ENCODE measurements around the gene RAD17.
A peak's percentile ranks its signal among the peaks of the same experiment; 100 is the strongest.
"Not testable (repeated sequence)": the region's sequence is repeated elsewhere in the genome, so short reads cannot be mapped to it uniquely, and the experiment has no call there.

RAD17 gene

GRCh38 chr5:69369340-69370121 lies at the start of gene RAD17, which contains the start of the genes AK6 and TAF9:
RAD17 (plus strand) TSS chr5:69369818; CDS start chr5:69372209, 2,391 bp downstream.
AK6 (minus strand) TSS chr5:69369520; CDS start chr5:69369490, 30 bp downstream.
TAF9 (minus strand) TSS chr5:69369520; CDS start chr5:69365737, 3,783 bp downstream.
- DNase-seq: peak; percentile 87

GRCh38 chr5:69326365-69326764 lies 43.3 kb upstream of the RAD17 start:
- DNase-seq: no peak

DNA sequence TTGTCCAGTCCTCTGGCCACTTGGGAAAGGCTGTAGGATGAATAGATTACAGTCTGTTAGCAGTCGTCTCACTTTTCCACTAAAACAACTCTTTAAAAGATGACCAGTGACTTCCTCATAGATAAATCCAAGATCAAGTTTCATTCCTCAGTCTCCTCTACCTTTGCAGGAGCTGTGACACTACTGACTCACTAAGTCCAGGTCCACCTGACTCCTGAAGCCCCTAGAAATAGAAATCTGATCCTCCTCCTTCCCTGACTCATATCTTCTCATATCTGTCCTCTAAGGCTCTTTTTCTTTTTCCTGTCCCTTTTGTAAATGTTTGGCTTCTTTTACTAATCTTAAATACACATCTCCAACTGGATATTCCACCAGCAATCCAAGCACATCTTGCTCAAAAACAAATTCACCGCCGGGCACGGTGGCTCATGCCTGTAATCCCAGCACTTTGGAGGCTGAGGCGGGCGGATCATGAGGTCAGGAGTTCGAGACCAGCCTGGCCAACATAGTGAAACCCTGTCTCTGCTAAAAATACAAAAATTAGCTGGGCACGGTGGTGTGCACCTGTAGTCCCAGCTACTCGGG lies 39.6 kb upstream of the RAD17 start:
- no peak for DNase-seq

- no peak for DNase-seq
Measured at GRCh38 chr5:69331528-69332445, 37.8 kb upstream of the RAD17 start.

GRCh38 chr5:69333668-69334315 lies 35.8 kb upstream of the RAD17 start:
- DNase-seq: not testable (repeated sequence)

GRCh38 chr5:69334793-69335268 lies 34.8 kb upstream of the RAD17 start:
- peak; percentile 57 for DNase-seq

DNA sequence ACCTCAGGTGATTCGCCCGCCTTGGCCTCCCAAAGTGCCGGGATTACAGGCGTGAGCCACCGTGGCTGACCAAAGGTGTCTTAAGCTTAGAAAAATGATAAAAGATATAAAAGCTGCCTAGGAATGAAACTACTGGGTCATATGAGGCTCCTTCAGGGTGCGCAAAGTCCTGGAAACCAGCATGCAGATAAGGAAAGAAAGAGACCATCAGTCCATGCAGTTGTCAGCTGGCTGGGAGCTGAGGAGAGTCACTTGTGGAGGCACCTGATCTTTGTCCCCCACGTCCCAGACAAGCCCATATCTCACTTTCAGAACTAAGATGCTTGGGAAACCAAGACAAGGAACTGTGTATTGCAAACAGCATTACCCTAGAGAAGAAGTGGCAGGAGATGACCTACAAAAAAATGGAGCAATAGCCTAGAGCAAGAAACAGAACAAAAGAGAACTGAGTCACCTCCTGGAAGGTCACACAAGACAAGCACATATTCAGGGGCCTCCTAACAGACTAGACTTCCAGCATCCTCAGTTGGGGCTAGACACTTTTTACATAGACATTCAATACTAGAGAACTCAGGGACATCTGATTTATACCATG lies 34.2 kb upstream of the RAD17 start:
- DNase-seq: no peak

- DNase-seq: no peak
Measured at GRCh38 chr5:69341520-69342161, 28.0 kb upstream of the RAD17 start.

DNA sequence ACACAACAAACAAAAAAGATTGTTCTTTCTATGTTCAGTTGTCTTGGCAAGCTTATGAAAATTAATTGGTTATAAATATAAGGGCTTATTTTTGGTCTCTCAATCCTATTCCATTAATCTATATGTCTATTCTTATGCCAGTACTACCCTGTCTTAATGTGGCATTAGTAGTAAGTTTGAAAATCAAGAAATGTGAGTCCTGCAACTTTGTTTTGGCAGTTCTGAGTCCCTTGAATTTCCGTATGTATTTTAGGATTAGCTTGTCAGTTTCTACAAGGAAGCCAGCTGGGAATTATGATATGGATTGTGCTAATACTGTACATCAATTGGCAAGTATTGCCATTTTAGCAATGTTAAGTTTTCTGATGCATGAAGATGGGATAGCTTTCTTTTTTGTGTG lies 26.5 kb upstream of the RAD17 start:
- no peak for DNase-seq

- DNase-seq: no peak
Measured at GRCh38 chr5:69350664-69351063, 19.0 kb upstream of the RAD17 start.

GRCh38 chr5:69359699-69360098 lies 9.9 kb upstream of the RAD17 start:
- no peak for DNase-seq

DNA sequence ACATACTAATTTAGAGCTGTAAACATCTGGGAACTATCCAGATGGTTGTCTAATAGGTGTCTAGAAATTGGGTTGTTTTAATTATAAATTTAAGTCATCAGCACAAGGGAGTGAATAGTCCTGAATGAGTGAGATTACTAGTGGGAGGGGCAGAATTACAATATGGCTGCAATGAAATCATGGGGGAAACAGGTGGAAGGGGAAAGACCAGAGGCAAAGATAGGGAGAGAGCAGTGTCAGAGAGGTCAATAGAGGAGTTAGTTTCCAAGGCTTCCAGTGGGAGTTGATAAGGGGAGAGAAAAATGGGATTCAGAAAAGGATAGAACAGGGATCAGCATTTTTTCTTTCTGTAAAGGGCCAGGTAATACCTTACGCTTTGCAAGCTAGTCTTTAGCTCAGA lies 9.2 kb upstream of the RAD17 start:
- no peak for DNase-seq

GRCh38 chr5:69364414-69364813 lies 5.2 kb upstream of the RAD17 start:
- no peak for DNase-seq

- no peak for DNase-seq
Measured at GRCh38 chr5:69364850-69365249, 4.8 kb upstream of the RAD17 start.

DNA sequence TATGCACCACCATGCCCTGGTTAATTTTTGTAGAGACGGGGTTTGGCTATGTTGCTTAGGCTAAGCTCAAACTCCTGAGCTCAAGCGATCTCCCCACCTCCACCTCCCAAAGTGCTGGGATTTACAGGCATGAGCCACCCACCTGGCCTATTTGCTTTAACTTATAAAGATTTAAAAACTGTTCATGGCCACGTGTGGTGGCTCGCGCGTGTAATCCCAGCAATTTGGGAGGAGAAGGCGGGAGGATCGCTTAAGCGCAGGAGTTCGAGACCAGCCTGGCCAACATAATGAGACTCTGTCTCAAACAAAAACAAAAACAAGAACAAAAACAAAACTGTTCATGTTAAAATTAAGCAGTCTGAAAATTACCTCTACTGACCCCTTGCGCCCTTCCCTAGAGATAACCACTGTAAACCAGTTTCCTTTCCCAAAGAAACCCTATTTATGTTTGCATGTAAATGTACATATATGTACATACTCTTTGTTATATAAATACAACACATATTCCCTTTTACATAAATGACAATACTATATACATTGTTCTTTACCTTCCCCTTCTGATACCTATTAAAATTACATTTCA lies 1.8 kb upstream of the RAD17 start:
- no peak for DNase-seq

DNA sequence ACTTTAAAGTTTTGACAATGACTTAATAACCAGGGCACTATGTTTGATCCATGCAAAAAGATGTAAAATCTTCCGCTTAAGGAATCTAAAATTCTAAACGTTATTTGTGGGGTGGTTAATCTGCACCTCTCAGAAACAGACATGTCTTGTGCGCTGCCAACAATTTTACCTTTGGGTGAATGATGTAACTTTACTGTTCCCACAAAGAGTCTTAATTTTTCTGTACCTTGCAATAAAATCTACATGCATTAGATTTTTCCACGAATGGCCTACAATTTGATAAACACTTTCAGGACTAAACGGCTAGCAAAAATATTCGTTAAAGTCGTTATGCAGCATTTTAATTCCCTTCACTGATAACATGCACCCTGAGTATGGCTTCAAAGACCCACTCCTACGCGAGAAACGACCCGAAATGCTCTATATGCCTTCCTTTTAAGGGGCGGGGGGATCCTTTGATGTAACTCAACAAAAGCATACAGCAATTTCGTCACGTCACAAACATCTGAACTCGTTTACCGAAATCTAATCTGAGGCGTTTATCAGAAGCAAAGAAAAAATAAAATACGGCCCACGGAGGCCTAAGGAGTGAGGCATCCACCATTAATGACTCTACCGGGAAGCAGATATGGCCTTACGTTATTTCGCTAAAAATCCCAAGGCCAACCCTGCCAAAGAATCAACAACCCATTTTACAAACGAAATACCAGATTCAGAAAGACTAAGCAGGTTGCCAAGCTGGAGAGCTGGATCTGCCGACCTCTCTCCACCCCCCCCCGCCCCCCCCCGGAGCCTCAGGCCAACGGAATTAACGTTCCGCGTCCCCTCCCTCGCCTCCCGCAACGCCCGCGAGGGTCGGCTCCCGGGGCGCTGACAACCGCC lies 919 bp upstream of the RAD17 start:
- no peak for DNase-seq

DNA sequence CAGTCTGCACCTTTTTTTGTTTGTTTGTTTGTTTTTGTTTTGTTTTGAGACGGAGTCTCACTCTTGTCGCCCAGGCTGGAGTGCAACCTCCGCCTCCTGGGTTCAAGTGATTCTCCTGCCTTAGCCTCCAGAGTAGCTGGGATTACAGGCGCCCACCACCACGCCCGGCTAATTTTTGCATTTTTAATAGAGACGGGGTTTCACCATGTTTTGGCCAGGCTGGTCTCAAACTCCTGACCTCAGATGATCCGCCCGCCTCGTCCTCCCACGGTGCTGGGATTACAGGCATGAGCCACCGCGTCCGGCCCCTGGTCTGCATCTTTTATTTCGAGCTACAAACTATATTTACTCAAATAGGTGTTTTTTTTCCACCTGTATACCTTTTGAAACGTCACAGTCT lies 717 bp downstream of the RAD17 start:
- not testable (repeated sequence) for DNase-seq

DNA sequence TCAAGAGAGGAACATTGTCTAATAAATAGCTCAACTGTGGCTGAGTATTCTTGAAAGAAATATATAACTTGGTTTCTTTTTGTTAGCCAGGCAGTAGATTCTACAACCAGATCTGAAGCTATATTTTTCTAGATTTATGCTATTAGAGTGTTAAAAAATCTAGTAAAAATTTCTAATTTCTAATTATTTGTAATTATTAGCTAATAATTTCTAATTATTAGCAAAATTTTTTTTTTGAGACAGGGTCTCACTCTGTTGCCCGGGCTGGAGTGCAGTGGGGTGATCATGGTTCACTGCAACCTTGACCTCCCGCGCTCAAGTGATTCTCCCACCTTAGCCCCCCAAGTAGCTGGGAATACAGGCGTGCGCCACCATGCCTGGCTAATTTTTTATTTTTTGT lies 2.8 kb downstream of the RAD17 start:
- no peak for DNase-seq

DNA sequence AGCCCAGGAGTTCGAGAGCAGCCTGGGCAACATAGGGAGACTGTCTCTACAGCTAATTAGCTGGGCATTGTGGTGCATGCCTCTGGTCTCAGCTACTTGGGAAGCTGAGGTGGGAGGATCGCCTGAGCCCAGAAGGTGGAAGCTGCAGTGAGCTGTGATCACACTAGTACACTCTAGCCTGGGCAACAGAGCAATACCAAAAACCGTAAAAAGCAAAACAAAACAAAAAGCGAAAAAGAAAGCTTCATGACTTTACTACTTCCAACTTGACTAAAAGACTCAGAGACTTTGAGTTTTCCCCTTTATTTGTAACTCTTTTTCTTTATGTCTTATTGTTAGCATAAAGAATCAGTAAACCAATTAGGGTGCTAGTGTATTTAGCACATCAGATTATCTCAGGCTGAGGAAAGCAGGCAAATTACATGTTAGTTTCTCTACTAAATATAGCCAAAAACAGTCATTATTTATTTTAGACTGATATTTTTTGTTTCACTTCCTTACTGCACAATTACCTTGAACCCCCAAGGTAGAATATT lies 5.4 kb downstream of the RAD17 start:
- no peak for DNase-seq

- DNase-seq: no peak
Measured at GRCh38 chr5:69378376-69378775, 8.8 kb downstream of the RAD17 start.

Measured in NCI-H226 (cell line).